Suprapubic skin (tissue), 3 donors: ENCODE measurements around the gene EPG5.
"Not testable (repeated sequence)": the region's sequence is repeated elsewhere in the genome, so short reads cannot be mapped to it uniquely, and the experiment has no call there.

Experiments used
- POLR2A ChIP-seq, 2 donors: fragments of 450-650 bp; IDR thresholded peaks; one replicate each; pipeline ENCODE4 v1.6.1; 2017; ENCODE audit warnings: antibody characterized with exemption in 2 of 2, mild to moderate bottlenecking in 2 of 2, moderate library complexity in 2 of 2
- TF ChIP-seq, protein P1 (sequence below), 2 donors: fragments of 200-600 bp in 1 of 2; fragments of 450-650 bp in 1 of 2; sonication (generic) in 1 of 2; IDR thresholded peaks; one replicate each; pipeline ENCODE4 v1.5.1; 2016 to 2019; ENCODE audit warnings: antibody characterized with exemption in 2 of 2, mild to moderate bottlenecking in 1 of 2, moderate library complexity in 1 of 2

DNA sequence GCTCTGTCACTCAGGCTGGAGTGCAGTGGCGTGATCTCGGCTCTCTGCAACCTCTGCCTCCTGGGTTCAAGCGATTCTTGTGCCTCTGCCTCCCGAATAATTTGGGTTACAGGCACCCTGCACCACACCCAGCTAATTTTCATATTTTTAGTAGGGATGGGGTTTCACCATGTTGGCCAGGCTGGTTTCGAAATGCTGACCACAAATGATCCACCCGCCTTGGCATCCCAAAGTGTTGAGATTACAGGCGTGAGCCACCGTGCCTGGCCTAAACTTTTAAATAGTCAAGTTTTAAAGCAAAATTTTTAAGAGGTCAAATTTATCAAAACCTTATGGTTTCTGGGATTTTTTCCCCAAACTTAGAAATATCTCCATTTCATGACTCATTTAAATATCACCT lies 148.4 kb downstream of the EPG5 start:
- not testable (repeated sequence) for TF ChIP-seq POLR2A (IDR thresholded peaks at IDR 0.05)
- TF ChIP-seq, protein P1, sequence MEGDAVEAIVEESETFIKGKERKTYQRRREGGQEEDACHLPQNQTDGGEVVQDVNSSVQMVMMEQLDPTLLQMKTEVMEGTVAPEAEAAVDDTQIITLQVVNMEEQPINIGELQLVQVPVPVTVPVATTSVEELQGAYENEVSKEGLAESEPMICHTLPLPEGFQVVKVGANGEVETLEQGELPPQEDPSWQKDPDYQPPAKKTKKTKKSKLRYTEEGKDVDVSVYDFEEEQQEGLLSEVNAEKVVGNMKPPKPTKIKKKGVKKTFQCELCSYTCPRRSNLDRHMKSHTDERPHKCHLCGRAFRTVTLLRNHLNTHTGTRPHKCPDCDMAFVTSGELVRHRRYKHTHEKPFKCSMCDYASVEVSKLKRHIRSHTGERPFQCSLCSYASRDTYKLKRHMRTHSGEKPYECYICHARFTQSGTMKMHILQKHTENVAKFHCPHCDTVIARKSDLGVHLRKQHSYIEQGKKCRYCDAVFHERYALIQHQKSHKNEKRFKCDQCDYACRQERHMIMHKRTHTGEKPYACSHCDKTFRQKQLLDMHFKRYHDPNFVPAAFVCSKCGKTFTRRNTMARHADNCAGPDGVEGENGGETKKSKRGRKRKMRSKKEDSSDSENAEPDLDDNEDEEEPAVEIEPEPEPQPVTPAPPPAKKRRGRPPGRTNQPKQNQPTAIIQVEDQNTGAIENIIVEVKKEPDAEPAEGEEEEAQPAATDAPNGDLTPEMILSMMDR (IDR thresholded peaks at IDR 0.05), result not testable (repeated sequence)
